ENCODE results near the gene ZSCAN2.
A peak's percentile ranks its signal among the peaks of the same experiment; 100 is the strongest.
"Not testable (repeated sequence)": the region's sequence is repeated elsewhere in the genome, so short reads cannot be mapped to it uniquely, and the experiment has no call there.

Gene ZSCAN2

GRCh38 chr15:84620626-84621025, 19.8 kb downstream of the ZSCAN2 start:
- H3K36me3 ChIP-seq (ENCODE audit: control insufficient read depth, low read depth, low read length) = peaks cover 24% of the 10 kb centered on the region
- no peak overlapping the region for H3K27ac ChIP-seq (ENCODE audit: low read length)
- peaks cover 28% of the 10 kb centered on the region for H3K9me3 ChIP-seq (ENCODE audit: control insufficient read depth, low read depth, low read length)
- no peaks in the 10 kb centered on the region for H3K4me1 ChIP-seq (ENCODE audit: control insufficient read depth, low read depth, low read length)
- no peak overlapping the region for H3K4me3 ChIP-seq (ENCODE audit: low read length)
- no peak overlapping the region for H3K9ac ChIP-seq (ENCODE audit: low read length)
- no peaks in the 10 kb centered on the region for H3K27me3 ChIP-seq (ENCODE audit: control insufficient read depth, insufficient read depth, low read length)

- no peak overlapping the region for H3K9ac ChIP-seq (ENCODE audit: low read length)
- no peak overlapping the region for H3K27ac ChIP-seq (ENCODE audit: low read length)
- peaks cover 28% of the 10 kb centered on the region for H3K9me3 ChIP-seq (ENCODE audit: control insufficient read depth, low read depth, low read length)
- H3K36me3 ChIP-seq (ENCODE audit: control insufficient read depth, low read depth, low read length) = peaks cover 24% of the 10 kb centered on the region
- no peaks in the 10 kb centered on the region for H3K4me1 ChIP-seq (ENCODE audit: control insufficient read depth, low read depth, low read length)
- no peak overlapping the region for H3K4me3 ChIP-seq (ENCODE audit: low read length)
- no peaks in the 10 kb centered on the region for H3K27me3 ChIP-seq (ENCODE audit: control insufficient read depth, insufficient read depth, low read length)
These were observed 20.7 kb downstream of the ZSCAN2 start for GRCh38 chr15:84621358-84621979.

GRCh38 chr15:84624359-84624758, 23.6 kb downstream of the ZSCAN2 start:
- Histone ChIP-seq H3K27me3 (ENCODE audit: control insufficient read depth, insufficient read depth, low read length) (no peaks in the 10 kb centered on the region), H3K36me3 (ENCODE audit: control insufficient read depth, low read depth, low read length) (peaks cover 24% of the 10 kb centered on the region), H3K4me3 (ENCODE audit: low read length) (no peak overlapping the region), H3K27ac (ENCODE audit: low read length) (no peak overlapping the region), H3K9me3 (ENCODE audit: control insufficient read depth, low read depth, low read length) (peaks cover 28% of the 10 kb centered on the region), H3K4me1 (ENCODE audit: control insufficient read depth, low read depth, low read length) (no peaks in the 10 kb centered on the region), H3K9ac (ENCODE audit: low read length) (no peak overlapping the region)

GRCh38 chr15:84625123-84625522, 24.3 kb downstream of the ZSCAN2 start:
- Histone ChIP-seq H3K9ac (ENCODE audit: low read length) (no peak overlapping the region), H3K27me3 (ENCODE audit: control insufficient read depth, insufficient read depth, low read length) (no peaks in the 10 kb centered on the region), H3K9me3 (ENCODE audit: control insufficient read depth, low read depth, low read length) (peaks cover 22% of the 10 kb centered on the region), H3K4me3 (ENCODE audit: low read length) (no peak overlapping the region), H3K27ac (ENCODE audit: low read length) (no peak overlapping the region), H3K36me3 (ENCODE audit: control insufficient read depth, low read depth, low read length) (peaks cover 24% of the 10 kb centered on the region), H3K4me1 (ENCODE audit: control insufficient read depth, low read depth, low read length) (no peaks in the 10 kb centered on the region)

GRCh38 chr15:84629033-84629432, 28.2 kb downstream of the ZSCAN2 start:
- no peaks in the 10 kb centered on the region for H3K9me3 ChIP-seq (ENCODE audit: control insufficient read depth, low read depth, low read length)
- no peak overlapping the region for H3K4me3 ChIP-seq (ENCODE audit: low read length)
- H3K9ac ChIP-seq (ENCODE audit: low read length) = no peak overlapping the region
- H3K27ac ChIP-seq (ENCODE audit: low read length) = no peak overlapping the region
- H3K27me3 ChIP-seq (ENCODE audit: control insufficient read depth, insufficient read depth, low read length) = peaks cover 23% of the 10 kb centered on the region
- H3K4me1 ChIP-seq (ENCODE audit: control insufficient read depth, low read depth, low read length) = peaks cover 6% of the 10 kb centered on the region
- no peaks in the 10 kb centered on the region for H3K36me3 ChIP-seq (ENCODE audit: control insufficient read depth, low read depth, low read length)

GRCh38 chr15:84631706-84632272, 31.0 kb downstream of the ZSCAN2 start:
- H3K27ac ChIP-seq (ENCODE audit: low read length) = no peak overlapping the region
- H3K9me3 ChIP-seq (ENCODE audit: control insufficient read depth, low read depth, low read length) = no peaks in the 10 kb centered on the region
- peaks cover 44% of the 10 kb centered on the region for H3K27me3 ChIP-seq (ENCODE audit: control insufficient read depth, insufficient read depth, low read length)
- H3K4me1 ChIP-seq (ENCODE audit: control insufficient read depth, low read depth, low read length) = peaks cover 6% of the 10 kb centered on the region
- peak overlapping the region; percentile 6 for H3K9ac ChIP-seq (ENCODE audit: low read length)
- no peaks in the 10 kb centered on the region for H3K36me3 ChIP-seq (ENCODE audit: control insufficient read depth, low read depth, low read length)
- peak overlapping the region; percentile 63 for H3K4me3 ChIP-seq (ENCODE audit: low read length)

GRCh38 chr15:84633311-84634227, 32.8 kb downstream of the ZSCAN2 start:
- H3K27ac ChIP-seq (ENCODE audit: low read length) = no peak overlapping the region
- H3K4me3 ChIP-seq (ENCODE audit: low read length) = peak overlapping the region; percentile 71
- peaks cover 44% of the 10 kb centered on the region for H3K27me3 ChIP-seq (ENCODE audit: control insufficient read depth, insufficient read depth, low read length)
- H3K9me3 ChIP-seq (ENCODE audit: control insufficient read depth, low read depth, low read length) = no peaks in the 10 kb centered on the region
- H3K9ac ChIP-seq (ENCODE audit: low read length) = peak overlapping the region; percentile 36
- no peaks in the 10 kb centered on the region for H3K36me3 ChIP-seq (ENCODE audit: control insufficient read depth, low read depth, low read length)
- peaks cover 12% of the 10 kb centered on the region for H3K4me1 ChIP-seq (ENCODE audit: control insufficient read depth, low read depth, low read length)

- H3K4me1 ChIP-seq (ENCODE audit: control insufficient read depth, low read depth, low read length) = peaks cover 12% of the 10 kb centered on the region
- H3K9me3 ChIP-seq (ENCODE audit: control insufficient read depth, low read depth, low read length) = no peaks in the 10 kb centered on the region
- peaks cover 4% of the 10 kb centered on the region for H3K36me3 ChIP-seq (ENCODE audit: control insufficient read depth, low read depth, low read length)
- H3K27me3 ChIP-seq (ENCODE audit: control insufficient read depth, insufficient read depth, low read length) = peaks cover 44% of the 10 kb centered on the region
- H3K4me3 ChIP-seq (ENCODE audit: low read length) = peak overlapping the region; percentile 71
- peak overlapping the region; percentile 34 for H3K9ac ChIP-seq (ENCODE audit: low read length)
- H3K27ac ChIP-seq (ENCODE audit: low read length) = no peak overlapping the region
These were observed 33.5 kb downstream of the ZSCAN2 start for GRCh38 chr15:84634228-84634837.

GRCh38 chr15:84638103-84638502, 37.3 kb downstream of the ZSCAN2 start:
- Histone ChIP-seq H3K36me3 (ENCODE audit: control insufficient read depth, low read depth, low read length) (peaks cover 31% of the 10 kb centered on the region), H3K27me3 (ENCODE audit: control insufficient read depth, insufficient read depth, low read length) (peaks cover 29% of the 10 kb centered on the region), H3K4me3 (ENCODE audit: low read length) (no peak overlapping the region), H3K9ac (ENCODE audit: low read length) (no peak overlapping the region), H3K27ac (ENCODE audit: low read length) (no peak overlapping the region), H3K4me1 (ENCODE audit: control insufficient read depth, low read depth, low read length) (peaks cover 6% of the 10 kb centered on the region), H3K9me3 (ENCODE audit: control insufficient read depth, low read depth, low read length) (no peaks in the 10 kb centered on the region)

GRCh38 chr15:84641871-84642270, 41.1 kb downstream of the ZSCAN2 start:
- H3K27ac ChIP-seq (ENCODE audit: low read length); H3K9ac ChIP-seq (ENCODE audit: low read length); H3K9me3 ChIP-seq (ENCODE audit: control insufficient read depth, low read depth, low read length); H3K4me3 ChIP-seq (ENCODE audit: low read length); H3K27me3 ChIP-seq (ENCODE audit: control insufficient read depth, insufficient read depth, low read length); H3K4me1 ChIP-seq (ENCODE audit: control insufficient read depth, low read depth, low read length): not testable (repeated sequence)
- peaks cover 62% of the 10 kb centered on the region for H3K36me3 ChIP-seq (ENCODE audit: control insufficient read depth, low read depth, low read length)

- H3K27me3 ChIP-seq (ENCODE audit: control insufficient read depth, insufficient read depth, low read length); H3K4me1 ChIP-seq (ENCODE audit: control insufficient read depth, low read depth, low read length); H3K9me3 ChIP-seq (ENCODE audit: control insufficient read depth, low read depth, low read length); H3K27ac ChIP-seq (ENCODE audit: low read length); H3K4me3 ChIP-seq (ENCODE audit: low read length); H3K9ac ChIP-seq (ENCODE audit: low read length): not testable (repeated sequence)
- peaks cover 69% of the 10 kb centered on the region for H3K36me3 ChIP-seq (ENCODE audit: control insufficient read depth, low read depth, low read length)
These were observed 41.8 kb downstream of the ZSCAN2 start for GRCh38 chr15:84642640-84643039.
